Liver (tissue), 3 donors: ENCODE data around the gene REST.
"Not testable (repeated sequence)": the region's sequence is repeated elsewhere in the genome, so short reads cannot be mapped to it uniquely, and the experiment has no call there.

Source experiments
- CTCF ChIP-seq: fragments of 150-350 bp; IDR thresholded peaks from 2 replicates; pipeline ENCODE4 v1.5.1; 2017; ENCODE audit warnings: improper control_type of control experiment, low read depth, low read length; ENCODE audit not compliant: missing input control
- MAX ChIP-seq: IDR thresholded peaks from 2 replicates; pipeline ENCODE4 v1.6.1; 2016; ENCODE audit warnings: antibody characterized with exemption
- RAD21 ChIP-seq, 2 donors: IDR thresholded peaks; 2 replicates each; pipeline ENCODE4 v1.6.1; 2016; ENCODE audit warnings: antibody characterized with exemption in 2 of 2, mild to moderate bottlenecking in 2 of 2
- RXRA ChIP-seq, 2 donors: IDR thresholded peaks; 2 replicates each; pipeline ENCODE4 v1.6.1; 2017 to 2018; ENCODE audit warnings: antibody characterized with exemption in 2 of 2, mild to moderate bottlenecking in 1 of 2
- SP1 ChIP-seq: IDR thresholded peaks from 2 replicates; pipeline ENCODE4 v1.6.1; 2018; ENCODE audit warnings: antibody characterized with exemption, mild to moderate bottlenecking
- TAF1 ChIP-seq: conservative IDR thresholded peaks from 2 replicates; pipeline ENCODE4 v1.6.1; 2016; ENCODE audit warnings: antibody characterized with exemption, mild to moderate bottlenecking
- donor health status: healthy.
- donor health status: healthy.

GRCh38 chr4:56939826-56940225 is 32.1 kb downstream of the REST start:
- TF ChIP-seq CTCF; MAX; TAF1; RAD21 (IDR thresholded peaks at IDR 0.05); SP1; RXRA (IDR thresholded peaks at IDR 0.05): not testable (repeated sequence)
